DMS53 (cell line): Measurements from ENCODE around the gene AFM.

Experiments
- DNase-seq: peaks from one replicate; lab custom pipeline; 2025; lab: John Stamatoyannopoulos, UW

Gene AFM

GRCh38 chr4:73481358-73481757 is at the start of gene AFM:
AFM (plus strand) TSS chr4:73481745; CDS start chr4:73481776, 31 bp downstream.
- peak; percentile 12 for DNase-seq

GRCh38 chr4:73431813-73432168 is 49.8 kb upstream of the AFM start:
- DNase-seq, result no peak

- DNase-seq, result no peak
Observed at GRCh38 chr4:73432169-73433000, 49.2 kb upstream of the AFM start.

GRCh38 chr4:73433140-73433539 is 48.4 kb upstream of the AFM start:
- no peak for DNase-seq

- DNase-seq, result peak; percentile 48
Observed at GRCh38 chr4:73434311-73434710, 47.2 kb upstream of the AFM start.

- DNase-seq, result no peak
Observed at GRCh38 chr4:73435984-73436383, 45.6 kb upstream of the AFM start, which contains the start of gene AFP. AFP (plus strand) TSS chr4:73436221; CDS start chr4:73436263, 42 bp downstream.

- DNase-seq, result no peak
Observed at GRCh38 chr4:73436674-73437557, 44.6 kb upstream of the AFM start.

GRCh38 chr4:73437558-73437956 is 44.0 kb upstream of the AFM start:
- DNase-seq, result no peak

- no peak for DNase-seq
Observed at GRCh38 chr4:73438048-73438447, 43.5 kb upstream of the AFM start.

GRCh38 chr4:73438582-73439215 is 42.8 kb upstream of the AFM start:
- DNase-seq, result no peak

- DNase-seq, result no peak
Observed at GRCh38 chr4:73439445-73439844, 42.1 kb upstream of the AFM start.

GRCh38 chr4:73439991-73440390 is 41.6 kb upstream of the AFM start:
- no peak for DNase-seq

- DNase-seq, result no peak
Observed at GRCh38 chr4:73440653-73441052, 40.9 kb upstream of the AFM start.

- peak; percentile 4 for DNase-seq
Observed at GRCh38 chr4:73442275-73442674, 39.3 kb upstream of the AFM start.

- DNase-seq, result no peak
Observed at GRCh38 chr4:73443224-73443623, 38.3 kb upstream of the AFM start.

- DNase-seq, result no peak
Observed at GRCh38 chr4:73445383-73446335, 35.9 kb upstream of the AFM start.

GRCh38 chr4:73446336-73446938 is 35.1 kb upstream of the AFM start:
- peak; percentile 81 for DNase-seq

- DNase-seq, result no peak
Observed at GRCh38 chr4:73447671-73448070, 33.9 kb upstream of the AFM start.

GRCh38 chr4:73448448-73449203 is 32.9 kb upstream of the AFM start:
- no peak for DNase-seq

GRCh38 chr4:73450398-73451004 is 31.0 kb upstream of the AFM start:
- DNase-seq, result peak; percentile 88
